NCI-H774 (cell line): Measurements from ENCODE around the gene IPPK.
"Not testable (repeated sequence)": the region's sequence is repeated elsewhere in the genome, so short reads cannot be mapped to it uniquely, and the experiment has no call there.

ENCODE experiments used
- DNase-seq: peaks from one replicate; lab custom pipeline; 2025; lab: John Stamatoyannopoulos, UW

IPPK gene

DNA sequence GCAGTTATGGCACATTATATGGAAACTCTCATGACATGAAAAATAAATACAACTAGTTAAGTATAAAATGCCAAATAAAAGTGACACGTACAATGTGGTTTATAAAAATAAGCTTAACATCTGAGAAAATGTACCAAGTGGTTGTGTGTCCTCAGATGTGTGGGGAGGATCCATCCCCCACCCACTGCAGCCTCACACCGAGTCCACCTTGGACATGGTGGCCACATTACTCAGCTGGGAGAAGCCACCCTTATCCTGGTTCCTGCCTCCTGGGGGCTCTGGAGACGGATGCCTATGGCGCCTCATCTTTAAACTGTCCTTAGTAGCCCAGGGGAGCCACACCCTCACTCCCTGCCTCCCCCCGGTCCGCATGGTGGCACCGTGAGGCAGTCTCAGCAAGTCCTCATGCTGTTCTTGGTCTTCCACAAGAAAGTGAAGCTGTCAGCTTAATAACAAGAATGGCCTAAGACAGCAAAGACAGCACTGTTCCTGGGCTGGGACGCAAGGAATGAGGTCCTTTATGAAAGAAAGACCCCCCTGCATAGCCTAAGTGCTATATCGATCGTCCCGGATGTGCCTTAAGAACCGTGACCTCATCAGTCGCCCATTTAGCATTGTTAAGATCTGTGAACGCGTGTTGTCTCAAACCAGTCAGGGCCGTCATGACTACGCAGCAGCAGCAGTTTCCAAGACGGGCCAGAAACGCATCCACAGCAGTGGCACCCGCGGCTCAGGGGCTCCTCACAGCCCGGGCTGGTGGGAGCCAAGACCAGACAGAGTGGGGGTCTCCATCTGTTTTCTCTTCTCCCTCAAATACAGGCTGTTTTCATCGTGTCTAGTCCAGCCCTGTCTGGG, 56.4 kb downstream of the IPPK start:
- DNase-seq, result no peak

DNA sequence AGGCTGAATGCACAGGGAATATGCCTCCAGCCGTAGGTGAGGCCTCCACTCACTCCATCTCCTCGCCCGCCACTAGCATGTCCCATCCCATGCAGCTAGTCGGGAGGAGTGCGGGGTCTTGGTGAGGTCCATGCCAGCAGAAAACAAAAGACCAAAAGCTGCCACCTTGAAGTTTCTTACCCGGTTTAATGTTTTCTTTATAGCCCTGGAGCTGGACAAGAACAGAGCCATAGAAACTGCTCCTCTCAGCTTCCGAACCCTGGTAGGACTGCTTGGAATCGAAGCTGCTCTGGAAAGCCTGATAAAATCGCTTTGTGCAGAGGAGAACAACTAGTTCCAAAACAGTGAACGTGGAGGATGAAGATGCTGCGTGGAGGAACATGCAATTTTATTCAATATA, 57.1 kb downstream of the IPPK start:
- DNase-seq, result no peak

DNA sequence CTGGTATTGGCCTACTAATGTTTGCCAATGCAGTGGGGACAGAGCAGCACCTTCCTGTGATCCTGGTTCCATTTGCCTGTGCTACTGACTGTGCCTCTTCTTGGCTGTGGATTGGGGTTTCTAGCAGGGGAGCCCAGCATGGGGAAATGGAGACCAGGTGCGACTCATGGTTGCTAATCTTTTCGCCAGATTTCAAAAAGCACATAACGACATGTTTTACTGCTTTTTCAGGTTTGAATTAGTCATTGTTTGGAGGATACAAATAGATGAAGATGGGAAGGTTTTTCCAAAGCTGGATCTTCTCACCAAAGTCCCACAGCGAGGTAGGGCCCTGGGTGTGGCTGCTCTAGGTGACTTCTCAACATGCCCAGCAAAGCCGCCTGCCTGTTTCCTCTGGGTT, 57.6 kb downstream of the IPPK start:
- DNase-seq, result no peak

DNA sequence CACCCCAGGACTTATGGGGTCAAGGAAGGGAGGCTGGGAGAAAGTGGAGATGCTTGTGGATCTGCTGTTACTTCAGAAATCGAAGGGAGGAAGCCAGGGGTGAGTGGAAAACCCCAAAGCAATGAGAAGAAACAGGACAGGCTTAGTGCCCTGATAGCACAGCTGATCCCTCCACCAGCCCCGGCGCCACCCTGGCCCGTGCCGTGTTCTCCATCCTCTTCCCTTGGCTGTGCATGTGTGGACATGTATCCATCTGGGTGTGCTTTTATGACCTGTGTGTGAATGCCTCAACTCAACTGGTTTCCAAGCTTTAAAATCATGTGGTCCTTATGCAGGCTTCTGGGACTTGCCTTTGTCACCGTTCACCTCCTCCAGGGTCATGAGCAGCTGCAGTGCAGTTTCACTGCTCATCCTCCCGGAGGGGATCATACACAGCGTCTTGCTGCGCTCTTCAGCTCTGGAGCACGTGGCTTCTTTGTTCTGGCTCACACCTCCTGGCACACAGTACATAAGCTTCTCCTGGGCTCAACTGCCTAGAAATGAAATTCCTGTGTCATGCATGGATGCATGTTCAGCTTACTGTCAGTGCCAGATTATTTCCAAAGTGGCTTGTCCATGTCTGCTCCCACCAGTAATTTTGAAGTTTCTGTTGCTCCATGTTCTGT, 58.2 kb downstream of the IPPK start:
- no peak for DNase-seq

DNA sequence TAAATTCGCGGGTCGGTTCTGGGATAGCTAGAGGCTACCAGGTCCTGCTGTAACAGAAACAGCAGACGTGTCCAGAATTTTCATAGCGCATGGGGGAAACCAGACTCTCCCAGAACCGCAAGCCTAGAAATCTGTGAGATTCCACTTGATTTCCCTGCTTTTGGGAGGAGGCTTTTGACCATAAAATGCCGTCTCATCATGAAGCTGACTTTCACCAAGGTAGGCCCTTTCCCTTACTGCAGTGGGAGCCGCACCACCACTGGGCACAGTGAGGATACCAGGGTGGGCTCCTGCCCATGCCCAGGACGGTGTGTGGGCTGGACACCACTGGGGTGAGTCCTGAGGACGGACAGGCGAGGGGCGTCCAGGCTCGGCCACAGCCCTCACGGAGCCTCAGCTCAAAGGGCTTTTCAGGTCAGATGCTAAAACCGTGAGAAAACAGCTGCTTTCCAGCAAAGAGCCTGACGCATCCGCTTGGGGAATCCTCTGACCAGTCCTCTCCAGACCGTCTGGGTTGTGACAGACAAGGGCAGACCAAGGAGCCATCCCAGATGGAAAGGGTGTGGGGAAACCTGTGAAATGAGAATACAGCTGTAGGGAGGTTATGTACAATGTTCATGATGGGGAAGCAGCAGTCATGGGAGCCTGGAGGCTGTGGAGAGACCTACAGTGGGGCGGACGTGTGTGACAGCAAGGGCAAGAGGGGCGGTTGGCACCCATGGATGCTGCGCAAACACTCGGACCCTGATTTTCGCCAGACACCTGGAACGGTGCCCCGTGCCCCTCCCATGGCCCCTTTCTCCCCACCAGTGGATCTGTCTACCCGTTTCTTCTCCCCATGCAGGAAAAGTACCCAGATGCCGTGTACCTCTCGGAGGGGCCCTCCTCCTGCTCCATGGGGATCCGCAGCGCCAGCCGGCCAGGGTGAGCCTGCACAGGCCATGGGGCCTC, 59.2 kb downstream of the IPPK start:
- DNase-seq, result no peak

DNA sequence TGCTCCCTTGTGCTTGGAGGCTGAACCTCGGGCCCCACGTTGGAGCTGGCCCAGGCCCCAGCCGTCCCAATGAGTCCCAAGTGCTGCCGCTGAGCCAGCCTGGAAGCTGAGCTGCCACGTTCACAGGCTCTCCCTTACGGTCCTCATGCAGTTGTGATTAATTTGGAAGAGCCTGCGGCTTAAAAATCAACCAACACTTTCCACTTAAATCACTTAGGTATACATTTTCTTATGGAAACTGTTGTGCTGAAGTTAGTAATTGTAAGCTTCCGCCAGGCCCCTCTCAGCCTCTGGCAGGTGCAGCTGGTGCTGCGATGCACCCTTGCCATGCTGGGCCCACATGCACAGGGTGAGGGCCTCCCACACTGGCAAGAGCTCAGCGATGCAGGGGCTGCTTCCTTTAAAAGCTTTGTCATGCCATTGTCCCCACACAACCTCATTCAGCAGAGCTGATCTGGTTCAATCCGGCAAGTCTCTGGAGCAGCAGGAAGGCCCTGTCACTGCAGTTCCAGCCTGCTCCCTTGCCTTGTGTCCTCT, 61.0 kb downstream of the IPPK start:
- DNase-seq, result peak; percentile 41

DNA sequence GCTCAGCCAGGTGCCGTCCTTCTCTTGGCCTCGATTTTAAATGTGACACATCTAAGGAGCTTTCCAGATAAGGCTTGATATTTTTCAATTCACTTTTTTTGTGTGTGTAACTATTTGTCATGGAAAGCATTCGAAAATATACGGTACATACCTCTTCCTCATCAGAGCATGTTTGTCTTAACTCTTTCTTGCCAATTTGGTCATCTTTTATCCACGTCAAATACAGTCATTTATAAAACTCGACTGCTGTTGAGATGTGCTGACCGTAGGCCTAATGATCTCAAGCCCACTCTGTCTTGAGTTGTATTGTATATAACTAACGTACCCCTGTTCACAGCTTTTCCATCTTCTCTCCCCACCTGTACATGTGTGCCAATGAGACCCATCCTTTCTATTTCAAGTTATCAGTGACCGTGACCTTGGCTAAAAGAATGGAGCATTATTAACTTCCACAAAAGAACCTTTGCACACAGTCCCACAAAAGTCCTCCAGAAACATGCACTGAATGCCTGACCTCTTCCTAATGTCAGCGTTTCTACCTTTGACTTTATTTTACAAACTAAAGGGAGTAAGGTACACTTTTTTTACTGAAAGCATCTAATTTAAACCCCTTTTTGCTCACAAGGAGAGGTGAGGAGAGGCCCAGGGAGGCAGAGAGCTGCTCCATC, 61.6 kb downstream of the IPPK start:
- DNase-seq, result no peak

DNA sequence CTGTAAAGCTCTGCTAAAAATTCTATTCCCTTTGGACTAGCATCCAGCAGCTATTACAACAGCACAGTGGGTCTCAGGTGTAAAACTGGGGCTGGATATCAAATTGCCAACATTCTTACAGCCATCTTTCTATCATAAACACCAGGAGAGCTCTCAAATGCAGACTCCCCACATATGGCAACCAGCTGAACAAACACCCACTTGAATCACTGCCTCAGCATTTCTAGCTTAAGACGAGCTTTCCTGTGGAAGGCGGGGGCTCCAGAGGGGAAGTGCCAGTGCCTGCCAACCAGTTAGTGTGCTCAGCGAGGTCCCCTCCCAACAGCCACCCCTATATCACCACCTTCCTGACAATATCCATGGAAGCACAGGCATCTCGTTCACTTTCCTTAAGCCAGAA, 62.2 kb downstream of the IPPK start:
- peak; percentile 33 for DNase-seq

DNA sequence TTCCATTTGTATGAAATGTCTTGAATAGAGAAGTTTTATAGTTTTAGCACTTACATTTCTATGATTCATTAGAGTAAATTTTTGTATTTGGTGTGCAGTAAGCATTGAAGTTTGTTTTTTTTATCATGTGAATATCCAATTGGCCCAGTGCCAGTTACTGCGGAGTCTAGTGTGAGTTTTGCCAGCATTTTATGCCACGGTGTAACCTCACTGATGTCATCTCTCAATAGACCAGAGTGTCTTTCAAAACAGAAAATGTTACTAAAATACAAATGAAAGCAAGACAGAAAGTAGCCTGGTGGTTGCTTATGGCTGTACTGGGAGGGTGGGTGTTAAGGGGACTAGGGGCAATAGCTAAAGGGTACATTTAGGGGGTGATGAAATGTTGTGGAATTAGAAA, 62.8 kb downstream of the IPPK start:
- DNase-seq, result no peak

DNA sequence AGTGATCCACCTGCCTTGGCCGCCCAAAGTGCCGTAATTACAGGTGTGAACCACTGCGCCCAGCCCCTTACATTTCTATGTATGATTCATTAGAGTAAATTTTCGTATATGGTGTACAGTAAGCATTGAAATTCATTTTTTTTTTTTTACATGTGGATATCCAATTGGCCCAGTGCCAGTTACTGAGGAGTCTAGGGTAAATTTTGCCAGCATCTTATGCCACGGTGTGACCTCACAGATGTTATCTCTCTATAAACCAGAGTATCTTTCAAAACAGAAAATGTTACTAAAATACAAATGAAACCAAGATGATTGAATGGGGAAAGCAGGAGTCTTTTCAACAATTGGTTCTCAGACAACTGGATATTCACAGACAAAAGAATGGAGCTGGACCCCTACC, 64.7 kb downstream of the IPPK start:
- DNase-seq, result no peak

DNA sequence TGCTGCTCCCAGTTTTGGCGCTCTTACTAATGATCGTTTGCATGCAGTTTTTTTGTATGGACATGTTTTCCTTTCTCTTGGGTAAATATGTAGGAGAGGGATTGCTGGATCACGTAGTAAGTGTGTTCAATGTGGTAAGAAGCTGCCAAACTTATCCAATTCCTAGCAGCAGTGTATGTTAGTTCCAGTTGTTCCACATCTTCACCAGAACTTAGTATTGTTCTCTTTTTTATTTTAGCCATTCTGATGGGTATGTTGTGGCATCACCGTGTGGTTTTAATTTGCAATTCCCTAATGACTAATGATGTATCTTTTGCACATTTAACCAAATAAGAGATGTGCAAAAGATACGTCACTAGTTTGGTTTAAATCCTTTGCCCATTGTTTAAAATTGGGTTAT, 65.9 kb downstream of the IPPK start:
- DNase-seq, result no peak

DNA sequence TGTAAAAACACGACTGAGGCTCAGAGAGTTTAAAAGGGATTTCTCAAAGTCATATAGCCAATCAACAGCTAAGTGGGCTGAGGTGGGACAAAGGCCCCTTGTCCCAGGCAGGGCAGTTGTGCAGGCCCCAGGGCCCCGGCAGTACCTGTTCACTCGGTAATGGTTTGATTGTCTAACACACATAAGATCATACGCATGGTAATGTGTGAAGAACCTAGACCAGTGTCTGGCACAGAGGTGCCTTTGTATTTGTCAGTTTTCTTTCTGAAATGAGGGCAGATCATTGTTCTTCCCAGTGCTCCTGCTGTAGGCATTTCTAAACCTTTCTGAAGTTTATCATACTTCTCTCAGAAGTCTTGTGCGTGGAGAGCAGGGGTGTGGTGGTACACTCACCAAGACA, 66.8 kb downstream of the IPPK start:
- no peak for DNase-seq

DNA sequence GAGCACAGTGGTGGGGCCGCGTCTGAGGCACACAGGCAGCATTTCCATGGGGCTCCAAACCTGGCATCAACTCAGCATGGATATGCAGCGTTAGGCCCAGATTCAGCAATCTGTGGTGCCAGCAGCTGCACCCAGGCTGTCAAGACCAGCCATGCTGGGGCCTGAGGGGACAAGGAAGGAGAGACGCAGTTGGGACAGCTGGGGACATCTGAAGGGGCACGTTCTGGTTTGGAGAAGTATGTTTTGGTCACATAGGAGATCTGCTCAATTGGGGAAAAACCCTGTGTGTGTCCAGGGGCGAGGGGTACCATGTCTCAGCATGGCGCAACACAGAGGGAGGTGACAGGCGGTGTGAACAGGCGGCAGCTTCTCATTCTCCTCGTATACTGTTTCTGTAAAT, 67.5 kb downstream of the IPPK start:
- DNase-seq, result no peak

DNA sequence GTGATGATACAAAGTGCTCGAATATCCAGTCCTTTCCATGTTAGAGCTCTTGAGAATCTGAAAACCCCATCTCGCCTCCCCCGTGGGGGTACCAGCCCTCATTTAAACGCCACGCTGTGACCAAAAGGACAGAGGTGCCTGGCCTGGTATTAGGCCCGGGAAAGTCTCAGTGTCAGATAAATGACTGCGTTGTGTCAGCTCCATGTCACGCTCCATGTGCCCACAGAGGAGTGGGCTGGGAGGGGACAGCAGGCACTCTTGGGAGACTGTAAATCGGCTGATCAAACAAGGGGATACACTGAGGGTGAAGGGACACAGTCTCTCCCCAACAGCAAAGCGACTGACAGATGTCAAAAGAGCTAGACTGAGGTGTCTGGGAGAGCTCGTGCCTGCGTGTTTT, 68.5 kb downstream of the IPPK start:
- no peak for DNase-seq

DNA sequence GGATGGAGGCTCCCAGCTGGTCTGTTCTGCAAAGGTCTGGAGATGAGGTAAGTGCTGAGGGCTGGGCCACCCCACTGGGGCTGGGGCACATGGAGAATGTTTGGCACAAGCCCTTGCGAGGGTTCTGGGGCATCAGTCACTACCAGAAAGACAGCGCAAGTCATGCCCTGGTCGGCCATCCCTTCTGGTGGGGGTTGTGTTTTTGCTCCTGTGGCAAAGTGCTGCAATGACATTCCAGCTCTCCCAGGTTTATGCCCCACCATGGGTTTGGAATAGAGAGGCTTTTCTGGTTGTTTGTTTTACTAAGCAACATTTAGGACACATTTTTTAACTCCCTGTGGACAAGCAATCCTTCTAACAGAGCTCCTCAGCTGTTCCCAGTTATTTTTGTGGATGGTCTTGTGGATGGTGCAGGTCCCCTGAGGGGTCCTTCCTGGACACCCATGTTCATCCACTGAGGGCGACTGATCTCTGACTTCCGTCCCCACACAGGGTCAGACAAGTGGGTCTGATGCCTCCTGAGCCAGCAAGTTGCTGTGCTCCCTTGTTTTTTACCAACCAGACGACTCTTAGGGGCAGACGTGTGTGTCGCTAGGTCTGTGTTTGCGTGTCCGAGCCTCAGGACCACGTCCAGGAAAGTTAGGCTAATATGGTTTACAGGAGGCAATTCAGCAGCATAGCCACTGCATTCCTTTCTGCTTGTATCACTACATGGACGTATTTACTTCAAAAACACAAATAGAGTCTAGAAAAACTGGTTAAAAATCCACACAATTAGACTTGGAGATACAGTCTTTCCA, 69.3 kb downstream of the IPPK start:
- DNase-seq, result no peak

DNA sequence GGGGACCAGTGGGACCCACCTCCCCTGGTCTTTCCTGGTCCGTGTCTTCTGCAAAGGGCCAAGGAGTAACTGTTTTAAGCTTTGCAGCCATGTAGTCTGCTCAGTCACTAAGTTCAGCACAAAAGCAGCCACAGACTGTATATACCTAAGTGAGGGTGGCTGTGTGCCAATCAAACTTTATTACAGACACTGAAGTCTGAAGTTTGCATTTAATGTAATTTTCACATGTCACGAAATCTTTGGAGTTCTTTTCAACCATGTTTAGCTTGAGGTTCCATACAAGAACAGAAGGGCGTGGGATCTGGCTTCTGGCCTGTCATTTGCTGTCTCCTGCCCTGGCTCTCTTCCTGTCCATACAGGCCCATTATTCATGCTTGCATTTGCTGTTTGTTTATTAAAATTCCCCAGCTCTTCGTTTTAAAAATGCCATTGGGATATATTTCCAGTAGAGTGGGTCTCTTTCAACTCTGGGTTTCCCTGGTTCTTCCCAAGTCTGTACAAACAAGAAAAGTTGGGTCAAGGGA, 69.9 kb downstream of the IPPK start:
- DNase-seq, result no peak

DNA sequence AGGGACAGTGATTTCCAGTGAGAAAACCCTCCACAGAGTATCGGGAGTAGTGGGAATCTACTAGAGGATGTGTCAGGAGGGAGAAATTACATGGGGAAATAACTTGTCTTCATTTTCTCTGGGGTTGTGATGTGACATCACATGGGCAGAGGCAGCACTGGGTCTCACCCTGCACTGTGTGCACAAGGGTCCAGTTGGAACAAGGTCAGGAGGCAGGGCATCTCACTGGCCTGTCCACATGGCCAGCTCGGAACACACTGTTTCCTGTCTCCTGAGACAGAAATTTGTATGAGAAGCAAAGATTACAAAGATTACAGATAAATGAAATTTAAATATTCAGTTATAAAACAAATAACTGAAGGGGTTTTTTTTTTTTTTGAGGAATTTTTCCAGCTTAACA, 71.5 kb downstream of the IPPK start:
- no peak for DNase-seq

DNA sequence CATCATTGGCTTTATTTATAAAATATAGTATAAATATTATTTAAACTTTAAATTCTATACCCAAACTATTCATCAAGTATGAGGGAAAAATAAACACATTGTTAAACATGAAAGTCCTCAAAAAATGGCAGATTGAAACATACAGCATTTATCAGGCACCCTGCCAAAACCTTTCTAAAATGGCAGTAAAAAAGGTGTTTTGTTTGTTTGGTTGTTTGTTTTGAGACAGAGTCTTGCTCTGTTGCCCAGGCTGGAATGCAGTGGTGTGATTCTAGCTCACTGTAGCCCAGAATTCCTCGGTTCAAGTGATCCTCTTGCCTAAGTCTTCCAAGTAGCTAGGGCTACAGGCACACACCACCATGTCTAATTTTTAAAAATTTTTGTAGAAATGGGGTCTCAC, 74.0 kb downstream of the IPPK start:
- DNase-seq, result no peak

DNA sequence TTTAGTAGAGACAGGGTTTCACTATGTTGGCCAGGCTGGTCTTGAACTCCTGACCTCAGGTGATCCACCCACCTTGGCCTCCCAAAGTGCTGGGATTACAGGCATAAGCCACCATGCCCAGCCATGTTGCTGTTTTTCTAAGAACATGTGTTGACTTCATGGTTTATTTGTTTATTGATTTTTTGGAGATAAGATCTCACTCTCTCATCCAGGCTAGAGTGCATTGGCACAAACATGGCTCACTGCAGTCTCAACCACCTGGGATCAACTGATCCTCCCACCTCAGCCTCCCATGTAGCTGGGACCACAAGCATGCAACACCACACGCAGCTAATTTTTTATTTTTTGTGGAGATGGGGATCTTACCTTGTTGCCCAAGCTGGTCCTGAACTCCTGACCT, 74.9 kb downstream of the IPPK start:
- not testable (repeated sequence) for DNase-seq

DNA sequence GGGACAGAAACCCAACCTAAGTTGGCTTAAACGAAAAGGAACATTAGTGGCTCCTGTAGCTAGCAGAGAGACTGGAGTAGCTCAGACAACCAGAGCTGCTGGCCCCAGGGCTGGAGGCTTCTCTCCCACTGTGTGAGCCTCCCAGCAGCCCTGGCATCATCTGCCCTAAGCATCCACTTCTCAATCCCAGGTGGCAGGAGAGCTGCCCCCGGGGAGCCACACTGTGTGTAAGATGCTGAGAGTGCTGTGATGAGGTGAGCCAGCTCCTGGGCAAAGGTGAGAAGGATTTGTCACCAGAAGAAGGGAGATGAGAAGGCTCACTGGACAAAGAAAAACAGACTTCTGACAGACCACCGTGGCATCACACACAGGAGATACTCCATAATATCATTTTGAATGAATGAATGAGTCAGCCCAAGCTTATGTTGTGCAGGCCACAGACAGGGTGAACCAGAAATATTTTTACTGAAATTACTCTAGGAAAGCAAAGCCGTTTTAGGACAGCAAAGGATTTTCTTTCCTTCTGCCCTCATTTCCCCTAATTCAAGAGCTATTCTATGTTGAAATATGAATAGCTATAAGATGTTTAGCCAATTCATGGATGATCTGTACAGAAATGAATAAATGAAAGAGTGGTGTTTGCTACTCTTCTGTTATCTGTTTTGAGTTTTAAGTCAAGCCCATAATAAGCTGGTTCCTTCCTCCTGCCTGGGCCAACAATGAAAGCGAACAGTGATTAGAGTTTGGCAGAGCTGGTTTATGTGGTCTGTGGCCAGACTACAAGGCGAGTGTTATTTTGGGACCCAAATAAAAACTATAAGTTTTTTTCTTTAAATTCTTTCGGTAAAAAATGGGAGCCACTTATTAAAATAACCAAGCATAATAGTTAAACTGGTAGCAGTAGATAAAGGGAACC, 76.7 kb downstream of the IPPK start:
- DNase-seq, result no peak
